Measurements from ENCODE around the gene C12orf75.

Gene C12orf75

DNA sequence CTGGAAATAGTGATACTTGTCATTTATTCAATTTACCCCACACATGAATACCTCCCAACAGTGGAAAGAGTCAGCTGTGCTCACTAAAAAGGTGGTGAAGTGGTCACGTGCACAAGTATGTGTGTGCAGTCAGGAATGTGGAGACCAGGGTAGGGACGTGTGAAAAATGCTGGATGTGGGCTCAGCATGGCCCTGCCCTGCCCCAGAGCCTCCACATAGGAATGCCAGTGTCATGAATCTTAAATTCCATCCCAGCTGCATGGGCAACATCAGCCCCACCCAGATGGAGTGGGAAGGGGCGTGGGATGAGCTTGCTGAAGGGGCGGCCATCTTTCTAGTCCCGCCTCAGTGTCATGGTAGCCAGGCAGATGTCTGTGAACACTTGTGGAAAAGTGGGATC lies 87.7 kb downstream of the C12orf75 start:
- H2AFZ ChIP-seq: no peak overlapping the region
- TF ChIP-seq, protein P1, sequence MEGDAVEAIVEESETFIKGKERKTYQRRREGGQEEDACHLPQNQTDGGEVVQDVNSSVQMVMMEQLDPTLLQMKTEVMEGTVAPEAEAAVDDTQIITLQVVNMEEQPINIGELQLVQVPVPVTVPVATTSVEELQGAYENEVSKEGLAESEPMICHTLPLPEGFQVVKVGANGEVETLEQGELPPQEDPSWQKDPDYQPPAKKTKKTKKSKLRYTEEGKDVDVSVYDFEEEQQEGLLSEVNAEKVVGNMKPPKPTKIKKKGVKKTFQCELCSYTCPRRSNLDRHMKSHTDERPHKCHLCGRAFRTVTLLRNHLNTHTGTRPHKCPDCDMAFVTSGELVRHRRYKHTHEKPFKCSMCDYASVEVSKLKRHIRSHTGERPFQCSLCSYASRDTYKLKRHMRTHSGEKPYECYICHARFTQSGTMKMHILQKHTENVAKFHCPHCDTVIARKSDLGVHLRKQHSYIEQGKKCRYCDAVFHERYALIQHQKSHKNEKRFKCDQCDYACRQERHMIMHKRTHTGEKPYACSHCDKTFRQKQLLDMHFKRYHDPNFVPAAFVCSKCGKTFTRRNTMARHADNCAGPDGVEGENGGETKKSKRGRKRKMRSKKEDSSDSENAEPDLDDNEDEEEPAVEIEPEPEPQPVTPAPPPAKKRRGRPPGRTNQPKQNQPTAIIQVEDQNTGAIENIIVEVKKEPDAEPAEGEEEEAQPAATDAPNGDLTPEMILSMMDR (IDR thresholded peaks at IDR 0.05): no peak
- H3K4me1 ChIP-seq: no peaks in the 10 kb centered on the region
- no peak overlapping the region for H3K27ac ChIP-seq
- H3K4me3 ChIP-seq (ENCODE audit: low read depth, low read length): no peak overlapping the region
- H3K9ac ChIP-seq: no peak overlapping the region
- H3K9me3 ChIP-seq (ENCODE audit: control insufficient read depth, low read length): no peaks in the 10 kb centered on the region
- H3K79me2 ChIP-seq: no peaks in the 10 kb centered on the region
- no peaks in the 10 kb centered on the region for H3K27me3 ChIP-seq (ENCODE audit: control insufficient read depth, insufficient read depth, low read length)
- no peaks in the 10 kb centered on the region for H3K36me3 ChIP-seq (ENCODE audit: control insufficient read depth, insufficient read depth, low read length)
- no peak overlapping the region for H3K4me2 ChIP-seq (ENCODE audit: low read length)

DNA sequence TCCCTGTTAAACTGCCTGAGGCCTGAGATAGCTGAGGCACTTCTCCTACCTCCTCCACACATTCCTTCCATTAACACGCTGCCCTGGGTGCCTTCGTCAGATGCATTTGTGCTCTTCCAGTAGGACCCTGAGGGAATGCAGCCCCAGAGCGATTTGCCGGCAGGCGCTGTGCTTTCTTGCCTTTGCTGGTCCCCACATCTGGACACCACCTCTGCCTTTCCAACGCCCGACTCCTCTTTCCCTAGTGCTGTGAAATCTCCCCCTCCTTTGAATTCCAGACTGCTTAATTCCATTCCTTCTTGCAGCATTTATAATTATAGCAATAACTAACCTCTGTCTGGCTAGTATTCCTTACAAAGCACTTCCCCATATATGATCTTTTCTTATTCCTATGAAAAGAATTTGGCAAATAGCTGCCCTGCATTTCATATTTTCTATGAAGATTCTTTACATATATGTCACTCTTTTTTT lies 88.4 kb downstream of the C12orf75 start:
- Histone ChIP-seq H3K27me3 (ENCODE audit: control insufficient read depth, insufficient read depth, low read length) (no peaks in the 10 kb centered on the region), H2AFZ (no peak overlapping the region), H3K9ac (no peak overlapping the region), H3K4me1 (no peaks in the 10 kb centered on the region), H3K4me3 (ENCODE audit: low read depth, low read length) (no peak overlapping the region), H3K79me2 (no peaks in the 10 kb centered on the region), H3K27ac (no peak overlapping the region), H3K36me3 (ENCODE audit: control insufficient read depth, insufficient read depth, low read length) (no peaks in the 10 kb centered on the region), H3K9me3 (ENCODE audit: control insufficient read depth, low read length) (no peaks in the 10 kb centered on the region), H3K4me2 (ENCODE audit: low read length) (no peak overlapping the region)
- TF ChIP-seq, protein P1 (IDR thresholded peaks at IDR 0.05): no peak

DNA sequence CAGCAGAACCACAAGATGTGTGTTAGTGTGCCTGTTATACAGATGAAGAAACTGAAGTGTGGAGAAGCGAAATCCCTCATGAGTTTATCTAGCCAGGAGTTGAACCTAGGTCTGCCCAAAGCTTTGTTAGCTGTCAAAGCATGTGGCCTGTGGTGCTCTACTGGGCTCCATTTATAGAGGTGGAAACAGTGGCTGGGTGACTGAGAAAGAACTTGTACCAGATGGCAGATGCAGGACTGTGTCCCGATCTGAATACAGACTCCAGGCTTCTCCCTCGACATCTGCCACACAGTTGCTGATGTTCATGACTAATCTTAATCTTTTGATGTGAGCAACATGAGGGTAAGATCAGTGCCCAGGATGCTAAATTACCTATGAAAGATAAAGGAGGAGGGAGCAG lies 89.1 kb downstream of the C12orf75 start:
- no peak overlapping the region for H3K4me3 ChIP-seq (ENCODE audit: low read depth, low read length)
- no peak overlapping the region for H3K27ac ChIP-seq
- H3K36me3 ChIP-seq (ENCODE audit: control insufficient read depth, insufficient read depth, low read length): no peaks in the 10 kb centered on the region
- no peak overlapping the region for H3K4me2 ChIP-seq (ENCODE audit: low read length)
- H2AFZ ChIP-seq: no peak overlapping the region
- no peaks in the 10 kb centered on the region for H3K79me2 ChIP-seq
- TF ChIP-seq, protein P1 (IDR thresholded peaks at IDR 0.05): no peak
- no peaks in the 10 kb centered on the region for H3K9me3 ChIP-seq (ENCODE audit: control insufficient read depth, low read length)
- no peaks in the 10 kb centered on the region for H3K4me1 ChIP-seq
- no peak overlapping the region for H3K9ac ChIP-seq
- H3K27me3 ChIP-seq (ENCODE audit: control insufficient read depth, insufficient read depth, low read length): no peaks in the 10 kb centered on the region

DNA sequence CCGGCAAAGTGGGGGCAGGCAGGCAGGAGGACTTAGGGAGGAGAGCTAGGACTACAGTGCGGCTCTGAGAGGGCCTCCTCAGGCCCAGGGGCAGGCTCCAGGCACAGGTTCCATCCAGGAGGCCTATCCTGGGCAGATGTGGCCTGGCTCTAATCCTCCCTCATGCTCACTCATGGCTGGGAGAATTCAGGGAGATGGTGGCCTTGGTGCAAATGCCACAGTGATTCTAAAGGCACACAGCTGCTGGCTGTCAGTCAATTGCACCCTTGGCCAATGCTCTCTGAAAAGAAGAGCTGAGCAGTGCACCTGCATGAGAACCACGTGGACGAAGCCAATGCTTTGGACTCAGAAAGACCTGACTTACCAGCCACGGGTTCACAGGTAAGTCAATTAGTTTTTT lies 89.6 kb downstream of the C12orf75 start:
- H2AFZ ChIP-seq: no peak overlapping the region
- H3K79me2 ChIP-seq: no peaks in the 10 kb centered on the region
- no peak overlapping the region for H3K4me2 ChIP-seq (ENCODE audit: low read length)
- H3K4me1 ChIP-seq: no peaks in the 10 kb centered on the region
- H3K9ac ChIP-seq: no peak overlapping the region
- no peak overlapping the region for H3K4me3 ChIP-seq (ENCODE audit: low read depth, low read length)
- no peaks in the 10 kb centered on the region for H3K9me3 ChIP-seq (ENCODE audit: control insufficient read depth, low read length)
- H3K36me3 ChIP-seq (ENCODE audit: control insufficient read depth, insufficient read depth, low read length): no peaks in the 10 kb centered on the region
- no peak overlapping the region for H3K27ac ChIP-seq
- H3K27me3 ChIP-seq (ENCODE audit: control insufficient read depth, insufficient read depth, low read length): no peaks in the 10 kb centered on the region
- TF ChIP-seq, protein P1 (IDR thresholded peaks at IDR 0.05): no peak

DNA sequence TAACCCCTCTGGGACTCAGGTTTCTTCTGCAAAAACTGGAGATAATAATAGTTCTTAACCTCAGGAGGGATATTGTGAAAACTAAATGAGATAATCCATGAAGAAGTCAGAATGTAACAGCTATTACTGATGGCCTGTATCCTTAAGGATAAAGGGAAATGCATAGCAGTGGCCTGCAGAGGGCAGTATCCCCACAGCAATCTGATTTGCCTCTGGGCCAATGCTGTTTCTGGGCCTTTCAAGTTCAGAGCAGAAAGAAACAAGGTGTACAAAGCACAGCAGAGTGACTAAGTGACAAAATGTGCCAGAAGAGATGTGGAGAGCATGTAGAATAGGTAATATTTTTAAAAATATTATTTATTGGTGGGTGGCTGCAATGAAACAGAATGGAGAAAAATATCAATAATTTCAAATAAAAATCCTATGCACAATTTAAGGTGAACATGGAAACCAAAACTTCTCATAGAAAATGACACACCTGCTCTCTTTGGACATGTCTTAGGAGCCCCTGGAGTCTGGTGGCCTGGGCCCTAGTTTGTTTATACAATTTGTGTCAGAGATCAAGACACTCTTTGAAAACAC lies 90.3 kb downstream of the C12orf75 start:
- H3K27me3 ChIP-seq (ENCODE audit: control insufficient read depth, insufficient read depth, low read length): no peaks in the 10 kb centered on the region
- H3K4me3 ChIP-seq (ENCODE audit: low read depth, low read length): no peak overlapping the region
- TF ChIP-seq, protein P1 (IDR thresholded peaks at IDR 0.05): peak; percentile 94
- H3K4me1 ChIP-seq: no peaks in the 10 kb centered on the region
- no peak overlapping the region for H3K9ac ChIP-seq
- no peaks in the 10 kb centered on the region for H3K9me3 ChIP-seq (ENCODE audit: control insufficient read depth, low read length)
- no peak overlapping the region for H3K27ac ChIP-seq
- no peaks in the 10 kb centered on the region for H3K79me2 ChIP-seq
- no peak overlapping the region for H2AFZ ChIP-seq
- H3K4me2 ChIP-seq (ENCODE audit: low read length): no peak overlapping the region
- H3K36me3 ChIP-seq (ENCODE audit: control insufficient read depth, insufficient read depth, low read length): no peaks in the 10 kb centered on the region
